Islet precursor cell (in vitro differentiated cells): Measurements from ENCODE around the gene DMRT1.
"Not testable (repeated sequence)": the region's sequence is repeated elsewhere in the genome, so short reads cannot be mapped to it uniquely, and the experiment has no call there.

ENCODE experiments used
- DNase-seq: peaks from one replicate; pipeline ENCODE4 v3.0.0-alpha.2; 2018

Gene DMRT1

DNA sequence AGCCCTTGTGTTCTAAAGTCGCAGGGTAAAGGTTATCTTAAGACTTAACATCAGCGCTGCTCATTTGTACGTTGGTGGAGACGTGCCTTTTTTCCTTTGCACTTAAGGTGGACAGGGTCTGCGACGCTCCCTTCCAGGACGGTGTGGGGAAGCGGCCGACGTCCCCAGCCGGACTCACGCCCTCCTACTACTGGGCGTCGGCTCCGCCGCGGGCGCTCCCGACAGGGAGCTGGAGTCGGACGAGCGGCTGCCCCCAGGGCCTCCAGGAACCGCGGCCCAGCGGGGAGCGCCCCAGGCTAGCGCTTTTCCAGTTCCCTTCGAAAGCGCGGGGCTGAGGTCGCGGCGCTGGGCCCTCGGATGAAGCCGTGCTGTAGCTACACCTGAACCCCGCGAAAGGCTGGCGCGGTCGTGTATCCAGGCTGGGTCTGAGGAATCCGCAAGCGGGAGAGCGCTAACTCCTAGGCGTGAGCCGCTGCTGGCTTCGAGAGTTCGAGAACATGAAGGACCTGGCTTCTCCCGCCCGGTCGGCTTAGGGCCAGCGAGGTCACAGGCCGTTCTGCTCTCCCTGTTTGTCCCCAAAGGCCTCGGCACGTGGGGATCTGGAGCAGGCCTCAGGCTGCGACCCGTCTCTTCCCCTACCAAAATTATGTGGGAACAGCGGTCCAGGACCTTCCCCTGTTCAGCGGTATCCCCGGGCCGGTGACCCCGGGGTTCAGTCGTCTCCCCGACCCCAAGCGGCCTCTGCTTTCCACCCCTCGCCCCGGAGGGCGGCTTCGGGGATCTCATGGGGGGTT lies 131.2 kb downstream of the DMRT1 start:
- no peak for DNase-seq

DNA sequence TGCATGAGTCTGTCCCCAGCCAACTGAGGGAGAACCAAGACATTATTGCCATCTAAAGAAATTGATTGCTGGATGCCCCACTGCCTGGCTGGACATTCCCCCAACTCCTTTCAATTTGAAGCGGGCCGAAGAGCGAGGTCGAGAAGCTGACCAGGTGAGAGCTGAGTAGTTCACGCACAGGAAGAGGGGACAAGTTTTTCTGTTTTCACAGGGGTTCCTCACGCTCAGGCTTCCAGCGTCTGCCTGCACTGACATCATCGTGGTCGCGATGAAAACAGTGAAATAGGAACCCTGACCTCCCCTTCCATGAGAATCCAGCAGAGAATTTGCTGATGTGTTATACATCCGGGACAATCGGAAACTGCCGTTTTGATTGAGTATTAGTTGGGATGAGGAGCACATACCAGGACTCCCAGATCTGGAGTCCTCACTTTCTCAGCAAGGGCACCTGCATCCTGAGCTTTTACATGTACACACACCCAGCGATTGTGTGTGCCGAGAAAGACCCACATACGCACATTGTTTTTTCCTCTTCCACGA lies 131.9 kb downstream of the DMRT1 start:
- DNase-seq = no peak

DNA sequence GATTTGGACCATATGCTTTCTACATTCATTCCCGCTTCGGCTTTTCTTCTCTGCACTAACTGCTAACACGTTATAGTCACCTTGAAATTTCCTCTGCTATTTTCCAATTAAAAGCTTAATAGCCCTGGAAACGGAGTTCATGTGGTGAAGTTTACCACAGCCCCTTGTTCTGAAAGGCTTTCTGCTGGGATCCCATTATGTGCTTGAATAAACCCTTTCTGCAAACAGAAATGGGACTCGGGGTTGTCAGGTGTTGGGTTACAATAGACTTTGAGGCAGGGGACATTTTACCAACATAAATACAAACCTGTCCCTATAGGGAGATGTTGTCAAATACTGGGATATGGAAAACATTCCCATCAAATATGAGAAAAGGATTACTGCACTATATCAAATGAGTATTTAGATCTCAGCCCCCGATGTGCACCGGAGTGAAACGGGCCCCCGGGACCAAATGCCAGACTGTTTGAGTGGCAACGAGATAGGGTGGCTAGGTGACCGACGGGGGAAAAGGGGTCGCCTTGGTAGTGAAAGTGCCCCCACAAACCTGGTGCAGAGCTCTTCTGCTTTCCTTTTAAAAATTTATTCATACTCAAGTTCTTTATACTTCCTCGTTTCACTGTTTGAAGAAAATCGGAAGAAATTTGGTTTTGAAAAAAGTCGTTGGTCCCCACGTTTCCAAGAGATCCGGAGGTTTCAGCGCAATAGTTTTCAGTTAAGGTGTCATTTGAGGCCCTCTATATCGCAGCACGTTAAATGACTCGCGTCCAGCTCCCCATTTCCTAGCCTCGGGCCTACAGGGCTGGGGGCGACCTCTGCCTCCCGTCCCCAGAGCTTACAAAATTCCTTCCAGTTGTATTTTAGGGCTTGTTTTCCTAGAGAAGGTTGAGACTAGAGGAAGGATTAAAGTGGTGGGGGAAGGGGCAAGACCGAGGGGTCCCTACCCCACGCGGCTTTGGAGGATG lies 132.8 kb downstream of the DMRT1 start:
- DNase-seq = no peak

DNA sequence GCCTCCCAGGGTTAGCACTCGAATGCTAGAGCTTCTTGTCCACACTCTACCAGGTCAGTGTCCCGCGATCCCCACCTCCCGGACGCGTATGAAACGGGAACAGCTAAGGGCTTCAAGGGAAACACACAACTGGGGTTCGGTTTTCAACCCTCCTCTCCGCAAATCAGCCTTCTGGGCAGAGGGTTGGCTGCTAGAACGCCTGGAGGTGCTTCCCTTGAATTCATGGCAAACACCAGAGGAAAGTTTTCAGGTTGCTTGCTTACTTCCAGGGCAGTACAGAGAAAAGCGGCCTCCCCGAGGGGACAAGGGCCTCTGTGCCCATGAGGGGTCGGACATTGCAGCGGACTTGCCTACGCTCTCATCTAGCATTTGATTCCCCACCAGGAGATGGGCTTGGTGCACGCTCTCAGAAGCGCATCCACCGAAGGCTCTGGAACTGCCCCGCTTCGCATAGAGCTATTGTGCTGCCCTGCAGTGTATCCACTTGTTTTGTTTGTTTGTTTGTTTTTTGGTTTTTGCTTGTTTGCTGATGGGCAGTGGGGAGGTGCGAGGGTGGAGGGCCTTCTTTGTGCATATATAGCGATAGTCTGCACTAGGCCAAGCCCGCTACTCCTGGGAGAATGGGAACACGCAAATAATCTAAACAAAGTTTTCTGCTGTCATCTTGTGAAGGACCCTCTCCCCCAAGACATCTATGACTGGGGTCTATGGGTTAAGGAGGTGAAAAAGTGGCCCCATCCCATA lies 133.7 kb downstream of the DMRT1 start:
- DNase-seq = no peak

DNA sequence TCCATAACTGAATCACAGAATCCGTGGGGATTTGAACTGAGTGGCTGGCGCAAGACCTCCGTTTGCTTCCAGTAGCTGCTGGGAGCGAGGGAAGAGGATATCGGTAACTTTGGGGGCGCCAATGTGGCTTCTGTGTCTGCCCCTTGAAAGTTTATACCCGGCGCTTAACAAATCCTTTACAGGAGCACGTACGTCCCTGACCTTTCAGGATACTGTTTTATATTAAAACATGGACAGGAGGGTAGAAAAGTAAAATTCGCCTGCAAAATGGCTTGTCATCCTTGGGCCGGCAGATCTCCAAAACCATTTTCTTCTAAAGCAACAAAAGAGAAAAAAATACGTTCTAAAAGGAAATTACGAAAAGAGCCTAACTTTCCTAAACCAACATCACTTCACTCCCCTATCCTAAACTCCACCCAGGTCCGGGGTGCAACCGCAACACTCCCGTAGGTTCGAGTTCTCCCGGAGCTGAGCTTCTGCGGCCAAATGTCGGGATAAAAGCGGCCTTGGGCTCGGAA lies 134.3 kb downstream of the DMRT1 start:
- no peak for DNase-seq

DNA sequence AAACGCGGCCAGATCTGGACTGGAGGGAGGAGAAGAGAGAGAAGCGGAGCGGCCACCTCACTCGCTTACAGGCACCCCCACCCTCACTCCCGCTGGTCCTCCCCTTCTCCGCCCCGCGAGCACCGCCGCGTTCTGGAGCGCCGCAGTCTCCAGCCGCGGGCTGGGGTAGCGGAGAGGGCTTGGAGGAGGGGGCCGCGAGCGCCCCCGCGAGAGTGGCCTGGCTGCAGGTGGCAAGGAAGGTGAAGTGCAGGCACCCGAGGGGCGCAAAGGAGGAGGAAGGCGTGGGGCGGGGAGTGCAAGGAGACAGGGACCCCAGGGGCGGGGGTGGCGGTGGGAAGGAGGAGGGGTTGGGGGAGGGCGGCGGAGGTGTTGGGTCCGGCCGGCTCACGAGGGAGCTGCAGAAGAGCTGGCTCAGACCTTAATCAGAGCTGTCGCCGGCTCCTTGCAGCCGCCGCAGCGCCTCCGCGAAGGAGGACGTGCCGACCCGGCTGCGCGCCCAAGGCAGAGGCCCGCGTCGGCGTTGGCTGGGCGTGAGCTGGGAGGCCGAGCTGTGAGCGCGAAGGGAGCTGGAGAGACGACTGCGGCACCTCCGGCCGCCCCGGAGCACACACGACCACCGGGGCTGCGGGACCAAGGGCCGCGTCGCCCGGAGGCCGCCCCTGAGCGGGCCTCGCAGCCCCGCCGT lies 134.9 kb downstream of the DMRT1 start, which contains the start of gene DMRT3:
TSS of gene DMRT3 (plus strand) at position 398 of the 685 bp plus-strand sequence. CDS start 347 bp downstream, outside the sequence.
- DNase-seq = peak; percentile 72

DNA sequence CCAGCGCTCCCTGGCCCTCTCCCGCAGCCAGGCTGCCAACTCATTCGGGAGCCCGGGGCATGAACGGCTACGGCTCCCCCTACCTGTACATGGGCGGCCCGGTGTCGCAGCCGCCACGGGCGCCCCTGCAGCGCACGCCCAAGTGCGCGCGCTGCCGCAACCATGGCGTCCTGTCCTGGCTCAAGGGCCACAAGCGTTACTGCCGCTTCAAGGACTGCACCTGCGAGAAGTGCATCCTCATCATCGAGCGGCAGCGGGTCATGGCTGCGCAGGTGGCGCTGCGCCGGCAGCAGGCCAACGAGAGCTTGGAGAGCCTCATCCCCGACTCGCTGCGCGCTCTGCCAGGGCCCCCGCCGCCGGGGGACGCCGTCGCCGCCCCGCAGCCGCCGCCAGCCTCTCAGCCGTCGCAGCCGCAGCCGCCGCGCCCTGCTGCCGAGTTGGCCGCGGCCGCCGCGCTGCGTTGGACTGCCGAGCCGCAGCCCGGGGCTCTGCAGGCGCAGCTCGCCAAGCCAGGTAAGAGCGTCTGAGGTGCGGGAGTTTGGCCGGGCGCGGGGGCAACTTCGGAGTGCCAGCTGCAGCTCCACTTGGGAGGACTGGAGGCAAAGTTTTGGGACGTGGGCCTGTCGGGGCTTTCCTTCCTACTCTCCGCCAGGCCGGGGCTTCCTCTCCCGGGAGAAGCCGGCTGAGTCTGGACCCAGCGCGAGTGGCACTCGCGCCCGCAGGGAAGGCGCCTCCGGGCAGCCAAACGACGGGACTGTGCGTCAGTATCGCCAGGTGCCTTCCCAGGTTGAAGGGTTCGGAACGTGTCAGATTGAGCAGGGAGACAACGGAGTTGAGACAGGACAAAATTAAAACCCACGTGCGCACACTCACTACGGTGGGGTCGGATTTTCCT lies 135.7 kb downstream of the DMRT1 start:
- peak; percentile 74 for DNase-seq

DNA sequence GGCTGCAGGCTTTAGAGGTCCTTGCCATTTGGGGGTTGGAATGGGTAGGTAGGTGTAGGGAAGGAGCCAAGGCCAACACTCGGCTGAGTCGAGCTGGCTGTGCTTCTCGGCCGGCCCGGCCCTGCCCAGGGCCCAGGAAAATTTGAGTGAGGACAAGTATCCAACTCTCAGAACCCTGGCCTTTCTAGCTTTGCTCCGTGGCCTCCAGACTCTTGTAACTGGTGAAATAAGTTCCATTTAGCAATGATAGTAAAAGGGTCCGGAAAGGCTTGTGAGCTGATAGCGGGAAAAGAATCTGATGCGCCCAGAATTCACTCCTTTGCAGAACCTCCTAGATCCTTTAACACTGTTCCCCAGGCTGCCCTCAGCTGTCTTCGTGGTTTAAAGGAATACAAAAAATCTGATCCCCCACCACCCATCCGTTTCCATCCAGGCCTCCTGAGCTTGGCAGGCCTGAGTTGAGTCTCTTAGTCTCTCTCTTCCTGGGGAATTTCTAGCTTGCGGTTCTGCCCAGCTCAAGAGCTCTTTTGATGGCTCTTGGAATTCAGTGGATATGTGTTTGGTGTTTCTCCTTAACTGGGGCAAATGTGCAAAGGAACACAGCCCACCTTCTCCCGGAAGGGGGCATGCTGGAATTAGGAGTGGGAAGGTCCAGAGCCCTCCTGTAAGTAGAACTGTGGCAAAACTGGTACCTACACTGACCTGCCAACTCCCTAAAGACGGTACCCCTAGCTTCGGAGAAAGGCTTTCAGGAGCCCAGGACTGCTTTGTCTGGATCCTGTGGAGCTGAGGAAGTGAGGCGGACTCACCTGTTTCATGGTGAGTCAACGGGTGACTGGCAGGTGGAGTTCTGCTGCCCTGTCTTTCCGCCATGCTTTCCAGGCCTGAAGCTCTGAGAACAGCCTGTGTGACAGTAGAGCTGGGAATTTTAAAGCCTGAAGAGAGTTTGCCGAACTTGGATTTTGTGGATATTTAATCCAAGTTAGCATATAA lies 136.6 kb downstream of the DMRT1 start:
- DNase-seq = no peak

DNA sequence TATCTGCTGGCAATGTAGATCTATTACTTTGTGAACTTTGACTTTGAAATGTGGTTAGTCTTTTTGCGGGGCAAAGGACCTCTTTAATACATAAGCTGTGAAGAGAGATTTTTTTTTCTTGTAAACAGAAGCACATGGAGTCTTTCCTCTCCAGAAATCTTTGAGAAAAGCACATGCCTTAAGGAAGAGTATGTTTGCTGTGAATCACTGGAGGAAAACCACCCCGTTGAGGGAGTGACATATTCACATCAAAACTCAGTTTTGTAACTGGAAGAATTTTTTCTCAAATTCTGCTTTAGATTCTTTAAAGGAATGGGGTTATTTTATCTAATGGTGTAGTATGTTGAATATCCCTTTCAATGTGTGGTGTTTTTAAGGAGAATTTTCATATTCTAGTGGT lies 138.5 kb downstream of the DMRT1 start:
- DNase-seq = no peak

DNA sequence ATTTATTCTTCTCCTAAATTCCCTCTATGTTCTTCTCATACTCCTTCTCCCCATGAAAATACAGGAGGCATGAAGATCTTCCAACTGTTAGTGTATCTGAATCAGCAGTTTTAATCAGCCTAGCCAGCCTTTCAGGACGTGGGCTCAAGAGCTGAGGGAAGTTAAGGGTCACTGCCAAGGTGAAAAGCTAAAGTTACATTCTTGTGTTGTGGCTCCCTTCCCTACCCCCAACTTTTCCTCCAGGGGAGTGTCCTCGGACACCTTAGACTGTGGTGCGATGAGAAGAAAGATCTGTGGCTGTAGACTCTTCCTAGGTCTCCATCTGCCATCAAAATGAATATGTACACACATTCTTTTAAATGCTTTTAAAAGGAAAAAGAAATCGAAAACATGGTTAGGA lies 139.1 kb downstream of the DMRT1 start:
- no peak for DNase-seq

DNA sequence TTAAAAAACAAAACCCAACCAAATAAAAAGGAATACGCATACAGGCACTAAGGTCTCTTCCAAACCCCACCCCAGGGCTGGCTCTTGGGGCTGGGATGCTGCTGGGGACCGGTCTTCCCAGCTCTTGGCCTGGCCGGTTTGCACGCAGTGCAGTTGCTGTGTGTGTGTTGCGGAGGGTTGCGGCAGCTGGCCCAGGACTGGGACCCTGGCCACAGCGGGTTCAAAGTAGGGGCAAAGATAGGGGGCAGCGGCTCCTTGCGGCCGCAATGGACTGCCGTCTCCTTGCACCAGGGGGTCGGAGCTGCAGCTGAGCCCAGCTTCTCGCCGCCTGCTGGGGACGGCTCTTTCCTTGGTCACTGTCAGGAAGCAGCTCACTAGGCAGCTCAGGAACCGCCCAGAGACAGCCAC lies 140.0 kb downstream of the DMRT1 start:
- DNase-seq = peak; percentile 79

DNA sequence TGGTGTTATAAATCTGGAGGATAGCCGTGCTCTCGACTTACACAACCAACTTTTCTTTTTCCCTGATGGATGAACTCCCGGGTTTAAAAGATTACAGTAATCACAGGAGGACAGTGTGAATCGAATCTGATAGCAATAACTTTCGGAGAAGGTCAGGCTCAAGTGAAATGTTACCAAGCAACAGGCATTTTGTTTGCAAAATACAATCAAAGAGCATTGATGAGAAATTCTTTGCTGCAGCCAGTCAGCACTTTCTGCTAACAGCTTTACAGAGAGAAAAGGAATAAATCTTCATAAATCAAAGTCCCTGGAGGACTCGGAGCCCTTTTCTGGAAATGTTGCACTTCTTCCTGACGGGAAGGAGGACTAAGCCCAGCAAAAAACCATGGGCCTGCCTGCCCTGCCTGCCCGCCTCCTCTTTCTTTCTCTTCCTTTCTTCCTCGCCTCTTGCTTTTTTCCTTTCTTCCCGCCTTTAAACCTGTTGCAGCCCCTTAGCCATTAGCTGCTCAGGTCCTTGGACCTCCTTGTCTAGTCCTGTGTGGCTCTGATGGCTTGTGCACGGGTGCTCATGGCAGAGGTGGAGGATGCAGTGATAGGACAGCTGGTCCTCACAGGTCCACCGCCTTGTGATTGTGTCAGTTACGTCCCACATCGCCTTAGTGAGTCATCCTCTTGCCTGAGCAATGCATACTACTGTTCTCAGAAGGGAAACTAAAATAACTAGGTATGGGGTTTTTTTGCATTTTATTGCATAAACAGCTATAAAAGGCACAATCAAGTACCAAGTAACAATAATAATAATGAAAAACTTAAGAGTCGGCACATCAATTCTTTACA lies 141.1 kb downstream of the DMRT1 start:
- no peak for DNase-seq

DNA sequence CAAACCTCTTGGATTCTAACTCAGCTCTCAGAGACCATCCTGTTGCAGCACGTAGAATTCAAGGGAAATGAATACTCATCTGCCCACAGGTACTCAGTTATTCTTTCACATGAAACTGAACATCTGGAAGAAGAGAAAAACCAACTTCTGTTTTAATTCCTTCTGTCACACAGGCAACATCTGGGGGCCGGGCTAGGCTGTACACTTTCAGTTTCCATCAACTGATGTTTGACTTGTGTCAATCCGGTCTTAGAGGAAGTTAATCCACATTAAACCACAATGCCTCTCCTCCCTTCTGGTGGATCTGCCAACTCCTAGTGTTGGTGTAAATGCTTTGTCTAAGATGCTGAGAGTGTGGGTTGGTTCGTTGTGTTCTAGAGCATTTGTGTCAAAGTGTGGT lies 152.5 kb downstream of the DMRT1 start:
- DNase-seq = no peak

DNA sequence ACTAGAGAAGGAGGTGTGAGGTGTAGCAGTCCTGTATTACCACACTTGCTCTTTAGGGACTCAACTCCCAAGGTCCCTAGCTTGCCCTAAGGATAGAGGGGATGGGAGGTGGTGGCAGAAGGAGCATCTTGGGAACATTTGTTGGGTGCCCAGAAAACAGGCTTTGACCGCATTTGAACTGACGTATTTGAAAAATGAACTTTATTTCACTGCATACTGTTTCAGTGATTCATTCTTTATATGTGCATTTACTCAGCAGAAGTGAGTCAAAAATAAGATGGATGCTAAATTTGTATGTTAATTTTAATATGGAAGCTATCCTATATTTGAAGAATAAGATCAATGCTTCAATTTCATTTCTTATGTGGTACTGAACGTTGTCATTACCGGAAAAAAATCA lies 153.7 kb downstream of the DMRT1 start:
- no peak for DNase-seq

DNA sequence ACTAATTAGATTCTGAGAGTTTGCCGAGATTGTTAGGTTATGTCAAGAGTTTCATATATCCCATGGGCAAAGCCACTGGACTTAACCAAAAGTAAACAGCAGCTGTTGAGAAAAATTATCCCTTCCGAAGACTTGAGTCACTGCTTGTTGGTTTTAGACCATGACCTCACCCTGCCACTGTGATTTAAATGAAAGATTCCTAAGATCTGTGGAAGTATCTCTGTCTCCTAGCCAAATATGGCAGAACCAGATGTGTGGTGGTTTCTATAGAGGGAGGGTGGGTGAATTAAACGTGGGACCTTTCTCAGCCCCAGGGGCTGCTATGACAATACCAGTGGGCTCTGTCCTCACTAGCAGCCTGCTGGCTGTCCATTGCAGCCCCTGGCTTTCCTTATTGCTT lies 154.3 kb downstream of the DMRT1 start:
- no peak for DNase-seq

DNA sequence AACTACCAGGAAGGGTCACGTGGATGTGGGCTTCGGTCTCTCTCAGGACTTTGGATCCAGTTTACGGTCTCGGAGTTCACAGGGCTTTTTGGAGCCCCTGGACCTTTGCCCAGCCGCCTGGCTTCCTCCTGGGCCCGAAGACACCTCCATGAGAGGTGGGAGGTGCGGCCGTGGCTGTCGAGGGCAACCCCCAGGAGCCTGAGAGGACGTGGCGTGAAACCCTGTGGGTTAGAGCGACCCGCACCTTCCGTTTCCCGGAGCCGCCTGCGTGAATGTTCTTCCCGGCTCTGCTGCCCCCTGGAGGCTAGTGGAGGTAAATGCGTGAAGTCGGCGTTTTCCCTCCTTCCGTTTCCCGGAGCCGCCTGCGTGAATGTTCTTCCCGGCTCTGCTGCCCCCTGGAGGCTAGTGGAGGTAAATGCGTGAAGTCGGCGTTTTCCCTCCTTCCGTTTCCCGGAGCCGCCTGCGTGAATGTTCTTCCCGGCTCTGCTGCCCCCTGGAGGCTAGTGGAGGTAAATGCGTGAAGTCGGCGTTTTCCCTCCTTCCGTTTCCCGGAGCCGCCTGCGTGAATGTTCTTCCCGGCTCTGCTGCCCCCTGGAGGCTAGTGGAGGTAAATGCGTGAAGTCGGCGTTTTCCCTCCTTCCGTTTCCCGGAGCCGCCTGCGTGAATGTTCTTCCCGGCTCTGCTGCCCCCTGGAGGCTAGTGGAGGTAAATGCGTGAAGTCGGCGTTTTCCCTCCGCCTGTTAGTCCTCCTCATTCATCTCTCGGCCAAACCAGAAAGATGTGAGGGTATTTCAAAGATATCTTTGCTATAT lies 157.0 kb downstream of the DMRT1 start:
- DNase-seq = not testable (repeated sequence)

DNA sequence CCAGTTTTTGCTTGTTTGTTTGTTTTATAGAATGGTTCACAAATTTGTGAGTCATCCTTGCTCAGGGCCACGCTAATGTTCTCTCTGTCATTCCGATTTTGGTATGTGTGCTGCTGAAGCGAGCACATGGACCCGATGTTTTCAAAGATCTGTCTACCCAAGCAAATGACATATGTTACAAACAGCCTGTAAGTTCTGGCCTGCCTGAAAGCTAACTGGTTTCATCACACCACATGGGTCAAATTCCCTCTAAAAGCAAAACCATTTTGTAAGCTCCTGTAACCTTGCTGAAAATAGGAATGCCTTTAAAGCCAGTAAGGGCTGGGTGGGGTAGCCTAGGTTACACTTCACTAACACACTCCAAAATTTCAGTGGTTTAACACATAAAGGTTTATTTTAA lies 160.3 kb downstream of the DMRT1 start:
- DNase-seq = no peak

DNA sequence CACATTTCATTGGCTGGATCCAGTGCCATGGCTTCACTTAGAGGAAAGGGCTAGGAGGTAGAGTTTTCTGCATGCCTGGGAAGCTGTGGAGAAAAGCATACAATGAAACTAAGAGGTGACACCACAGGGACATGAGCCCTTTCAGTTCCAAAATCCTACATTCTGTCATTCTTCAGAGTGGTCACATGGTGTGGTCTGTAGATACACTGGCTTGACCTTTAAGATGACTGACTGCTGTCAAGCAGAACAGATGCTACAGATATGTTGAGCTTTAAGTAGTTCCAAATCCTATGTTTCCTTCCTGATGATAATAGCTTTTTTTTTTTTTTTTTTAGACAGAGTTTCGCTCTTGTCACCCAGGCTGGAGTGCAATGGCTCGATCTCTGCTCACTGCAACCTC lies 161.2 kb downstream of the DMRT1 start:
- no peak for DNase-seq
